HL-60 (cell line): ENCODE measurements around the gene PRKCD.

Experiments
- DNase-seq, 2 experiments: peaks; one replicate each; pipeline ENCODE4 v3.0.0-alpha.2; 2010 to 2020; ENCODE audit warnings: low read depth in 1 of 2, low spot score in 1 of 2
- H3K27ac ChIP-seq: fragments of 250-450 bp; sonication (Bioruptor Pico); replicated peaks from 2 replicates; pipeline ENCODE4 v1.5.1; 2020; ENCODE audit warnings: mild to moderate bottlenecking, moderate library complexity
- H3K27me3 ChIP-seq: fragments of 250-450 bp; sonication (Bioruptor Pico); 2 replicates; pipeline ENCODE4 v1.5.1; 2021; ENCODE audit warnings: mild to moderate bottlenecking, moderate library complexity; ENCODE audit not compliant: insufficient read depth, poor library complexity, severe bottlenecking
- H3K4me3 ChIP-seq: replicated peaks from 2 replicates; pipeline ENCODE4 v1.5.1; 2011; ENCODE audit warnings: mild to moderate bottlenecking, control low read depth, low read length; ENCODE audit not compliant: insufficient read depth
- CTCF ChIP-seq: IDR thresholded peaks from one replicate; pipeline ENCODE4 v1.5.1; 2011; ENCODE audit warnings: low read length, control low read depth, inconsistent platforms; ENCODE audit not compliant: insufficient read depth
- GABPA ChIP-seq: IDR thresholded peaks from 2 replicates; pipeline ENCODE4 v1.6.1; 2012; ENCODE audit warnings: low read depth
- POLR2AphosphoS5 ChIP-seq: IDR thresholded peaks from 2 replicates; pipeline ENCODE4 v1.6.1; 2012; ENCODE audit warnings: low read depth
- REST ChIP-seq: IDR thresholded peaks from 2 replicates; pipeline ENCODE4 v1.6.1; 2012; ENCODE audit warnings: low read depth; ENCODE audit not compliant: insufficient replicate concordance
- SPI1 ChIP-seq: IDR thresholded peaks from 2 replicates; pipeline ENCODE4 v1.6.1; 2012; ENCODE audit warnings: low read depth, mild to moderate bottlenecking, borderline replicate concordance

The PRKCD gene

GRCh38 chr3:53188720-53189119, 27.7 kb downstream of the PRKCD start:
- H3K4me3 ChIP-seq = no peak overlapping the region
- no peak overlapping the region for H3K27ac ChIP-seq
- H3K27me3 ChIP-seq = no peaks in the 10 kb centered on the region
- TF ChIP-seq CTCF (no peak), GABPA (no peak), SPI1 (no peak), POLR2AphosphoS5 (no peak), REST (no peak)
- no peak for DNase-seq

GRCh38 chr3:53189276-53189675, 28.3 kb downstream of the PRKCD start:
- Histone ChIP-seq H3K27me3 (no peaks in the 10 kb centered on the region), H3K4me3 (no peak overlapping the region), H3K27ac (no peak overlapping the region)
- no peak for DNase-seq
- no peak for TF ChIP-seq REST
- no peak for TF ChIP-seq GABPA
- no peak for TF ChIP-seq SPI1
- no peak for TF ChIP-seq POLR2AphosphoS5
- no peak for TF ChIP-seq CTCF

- H3K4me3 ChIP-seq = no peak overlapping the region
- no peaks in the 10 kb centered on the region for H3K27me3 ChIP-seq
- TF ChIP-seq REST (no peak), POLR2AphosphoS5 (peak; percentile 5; the same call in 1 of the 2 replicates), GABPA (no peak), SPI1 (peak; percentile 19; the same call in 1 of the 2 replicates)
- H3K27ac ChIP-seq = peak overlapping the region; percentile 42
- DNase-seq = peak in 1 of 2 experiments; percentile 36
Measured at GRCh38 chr3:53190659-53191058, 29.6 kb downstream of the PRKCD start.
